Prostate gland (tissue), 2 donors: ENCODE data around the gene LANCL2.

Experiments used
- POLR2A ChIP-seq: fragments of 450-650 bp; IDR thresholded peaks from one replicate; pipeline ENCODE4 v1.6.1; 2016; ENCODE audit warnings: antibody characterized with exemption, mild to moderate bottlenecking
- TF ChIP-seq, protein P1 (sequence below), 4 experiments: fragments of 200-600 bp in 2 of 4; fragments of 450-650 bp in 2 of 4; sonication (generic) in 2 of 4; IDR thresholded peaks; 1 replicate in 3 of 4; 2 replicates in 1 of 4; pipeline ENCODE4 v1.5.1; 2016 to 2019; ENCODE audit warnings: antibody characterized with exemption in 4 of 4, mild to moderate bottlenecking in 2 of 4, moderate library complexity in 2 of 4

DNA sequence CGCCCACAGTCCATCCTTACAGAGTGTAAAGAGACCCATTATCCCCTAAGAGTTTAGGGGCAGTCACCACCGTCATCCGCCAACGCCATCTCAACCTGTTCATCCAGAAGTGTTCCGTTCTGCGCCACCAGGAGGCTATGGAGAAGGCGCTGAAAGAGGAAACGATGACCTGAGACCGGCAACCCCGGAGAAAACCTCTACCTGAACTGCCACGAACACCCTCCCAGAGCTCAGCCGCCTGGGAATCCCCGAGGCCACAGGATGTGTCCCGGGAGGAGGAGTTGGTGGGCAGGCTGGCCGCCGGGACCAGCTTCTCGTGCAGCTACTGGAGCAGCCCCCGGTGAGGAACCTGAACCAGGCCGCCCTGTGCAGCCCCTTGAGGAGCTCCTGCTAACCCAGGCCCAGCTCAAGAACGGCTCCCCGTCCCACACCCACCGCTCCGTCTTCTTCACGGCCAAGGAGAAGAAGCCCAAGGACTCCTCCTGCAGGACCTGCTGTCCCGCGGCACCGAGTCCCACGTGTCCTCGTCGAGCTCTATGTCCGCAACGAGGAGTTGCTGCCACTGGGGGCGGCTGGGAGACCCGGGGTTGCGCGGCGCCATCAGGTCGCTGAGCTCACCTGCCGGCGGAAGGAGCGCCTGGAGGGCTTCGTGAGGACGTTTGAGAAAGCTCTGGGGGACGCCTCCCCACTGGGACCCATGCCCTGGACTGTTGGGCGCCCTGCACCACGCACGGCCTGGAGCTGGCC is 21.1 kb upstream of the LANCL2 start:
- TF ChIP-seq, protein P1, sequence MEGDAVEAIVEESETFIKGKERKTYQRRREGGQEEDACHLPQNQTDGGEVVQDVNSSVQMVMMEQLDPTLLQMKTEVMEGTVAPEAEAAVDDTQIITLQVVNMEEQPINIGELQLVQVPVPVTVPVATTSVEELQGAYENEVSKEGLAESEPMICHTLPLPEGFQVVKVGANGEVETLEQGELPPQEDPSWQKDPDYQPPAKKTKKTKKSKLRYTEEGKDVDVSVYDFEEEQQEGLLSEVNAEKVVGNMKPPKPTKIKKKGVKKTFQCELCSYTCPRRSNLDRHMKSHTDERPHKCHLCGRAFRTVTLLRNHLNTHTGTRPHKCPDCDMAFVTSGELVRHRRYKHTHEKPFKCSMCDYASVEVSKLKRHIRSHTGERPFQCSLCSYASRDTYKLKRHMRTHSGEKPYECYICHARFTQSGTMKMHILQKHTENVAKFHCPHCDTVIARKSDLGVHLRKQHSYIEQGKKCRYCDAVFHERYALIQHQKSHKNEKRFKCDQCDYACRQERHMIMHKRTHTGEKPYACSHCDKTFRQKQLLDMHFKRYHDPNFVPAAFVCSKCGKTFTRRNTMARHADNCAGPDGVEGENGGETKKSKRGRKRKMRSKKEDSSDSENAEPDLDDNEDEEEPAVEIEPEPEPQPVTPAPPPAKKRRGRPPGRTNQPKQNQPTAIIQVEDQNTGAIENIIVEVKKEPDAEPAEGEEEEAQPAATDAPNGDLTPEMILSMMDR (IDR thresholded peaks at IDR 0.05), result no peak
- no peak for TF ChIP-seq POLR2A
